ENCODE data around the gene MPC1.

GRCh38 chr6:166402582-166403277, 20.0 kb upstream of the MPC1 start:
- TF ChIP-seq CTCF (IDR thresholded peaks at IDR 0.05; ENCODE audit: extremely low read depth in 1 of 2, insufficient read depth in 1 of 2, low read depth in 1 of 2, low read length in 2 of 2): no peak
- TF ChIP-seq JUN (IDR thresholded peaks at IDR 0.05; ENCODE audit: borderline replicate concordance, insufficient read depth, insufficient read length, low read depth): no peak
- TF ChIP-seq EZH2 (IDR thresholded peaks at IDR 0.05; ENCODE audit: borderline replicate concordance, low read depth, low read length, severe bottlenecking): no peak
- TF ChIP-seq GATA2 (IDR thresholded peaks at IDR 0.05; ENCODE audit: insufficient read depth, insufficient read length, low read depth, low read length): no peak
